ENCODE results near the gene PNPLA8.

DNA sequence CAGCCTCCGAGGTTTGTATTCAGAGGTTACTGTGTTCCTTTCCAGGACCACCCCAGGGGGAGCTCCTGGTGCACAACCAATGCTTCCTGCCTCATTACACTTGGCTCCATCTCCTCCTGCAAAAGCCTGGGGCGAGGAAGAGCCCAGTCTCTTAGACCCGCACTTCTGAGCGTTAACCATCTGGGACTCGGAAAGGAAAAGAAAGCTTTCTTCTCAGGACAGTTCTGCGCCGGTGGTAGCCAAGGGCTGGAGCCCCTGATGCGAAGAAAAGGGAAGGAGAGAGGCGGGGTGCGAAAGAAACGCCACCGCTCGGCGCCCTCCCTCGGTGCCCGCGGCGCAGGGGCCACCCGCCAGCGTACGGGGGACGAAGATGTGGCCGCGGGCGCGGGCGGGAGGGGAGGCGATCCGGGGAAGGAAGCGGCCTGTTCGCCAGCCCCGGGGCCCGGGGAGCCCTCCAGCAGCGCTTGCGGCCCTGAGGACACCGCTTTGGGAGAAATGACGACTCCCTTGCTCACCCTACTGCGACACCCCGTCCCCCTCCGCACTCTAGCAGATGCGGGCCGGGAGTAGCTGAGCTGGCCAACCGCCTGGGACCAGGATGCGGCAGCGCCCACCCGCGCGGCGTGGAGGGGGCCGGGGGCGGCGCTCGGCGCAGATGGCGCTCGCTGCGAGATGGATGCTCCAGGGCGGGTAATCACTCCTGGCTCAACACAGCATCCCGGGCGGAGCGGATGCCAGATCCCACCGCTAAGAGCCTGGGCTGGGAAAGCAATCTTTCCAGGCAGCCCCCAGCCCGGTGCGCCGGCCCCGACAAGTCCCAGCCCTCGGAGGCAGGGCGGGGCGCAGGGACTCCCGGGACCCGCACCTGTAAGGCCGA, 71.0 kb downstream of the PNPLA8 start:
- TF ChIP-seq GABPA (IDR thresholded peaks at IDR 0.05 in 1 of 2, conservative IDR thresholded peaks at IDR 0.05 in 1 of 2) (no peak), SP1 (IDR thresholded peaks at IDR 0.05) (no peak), TAF1 (conservative IDR thresholded peaks at IDR 0.05) (no peak), HNF4A (conservative IDR thresholded peaks at IDR 0.05) (no peak), MAX (IDR thresholded peaks at IDR 0.05) (no peak), YY1 (IDR thresholded peaks at IDR 0.05) (no peak), EGR1 (IDR thresholded peaks at IDR 0.05; ENCODE audit: low read depth in 2 of 2) (no peak), ATF3 (IDR thresholded peaks at IDR 0.05) (no peak), HNF4G (IDR thresholded peaks at IDR 0.05) (no peak), JUND (IDR thresholded peaks at IDR 0.05) (no peak), REST (IDR thresholded peaks at IDR 0.05) (no peak)
- TF ChIP-seq, protein P1, sequence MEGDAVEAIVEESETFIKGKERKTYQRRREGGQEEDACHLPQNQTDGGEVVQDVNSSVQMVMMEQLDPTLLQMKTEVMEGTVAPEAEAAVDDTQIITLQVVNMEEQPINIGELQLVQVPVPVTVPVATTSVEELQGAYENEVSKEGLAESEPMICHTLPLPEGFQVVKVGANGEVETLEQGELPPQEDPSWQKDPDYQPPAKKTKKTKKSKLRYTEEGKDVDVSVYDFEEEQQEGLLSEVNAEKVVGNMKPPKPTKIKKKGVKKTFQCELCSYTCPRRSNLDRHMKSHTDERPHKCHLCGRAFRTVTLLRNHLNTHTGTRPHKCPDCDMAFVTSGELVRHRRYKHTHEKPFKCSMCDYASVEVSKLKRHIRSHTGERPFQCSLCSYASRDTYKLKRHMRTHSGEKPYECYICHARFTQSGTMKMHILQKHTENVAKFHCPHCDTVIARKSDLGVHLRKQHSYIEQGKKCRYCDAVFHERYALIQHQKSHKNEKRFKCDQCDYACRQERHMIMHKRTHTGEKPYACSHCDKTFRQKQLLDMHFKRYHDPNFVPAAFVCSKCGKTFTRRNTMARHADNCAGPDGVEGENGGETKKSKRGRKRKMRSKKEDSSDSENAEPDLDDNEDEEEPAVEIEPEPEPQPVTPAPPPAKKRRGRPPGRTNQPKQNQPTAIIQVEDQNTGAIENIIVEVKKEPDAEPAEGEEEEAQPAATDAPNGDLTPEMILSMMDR (IDR thresholded peaks at IDR 0.05; ENCODE audit: low read depth, low read length, missing input control): no peak
